ENCODE data around the gene CDC42EP2. TPM values are rescaled to one million over a fixed set of nuclear protein-coding genes. Genes with fewer than 3 reads are reported as not detected.
A peak's percentile ranks its signal among the peaks of the same experiment; 100 is the strongest.

Gene CDC42EP2
- total RNA-seq, 2 donors from 2014 or later, result 1.4 to 2.3 TPM

DNA sequence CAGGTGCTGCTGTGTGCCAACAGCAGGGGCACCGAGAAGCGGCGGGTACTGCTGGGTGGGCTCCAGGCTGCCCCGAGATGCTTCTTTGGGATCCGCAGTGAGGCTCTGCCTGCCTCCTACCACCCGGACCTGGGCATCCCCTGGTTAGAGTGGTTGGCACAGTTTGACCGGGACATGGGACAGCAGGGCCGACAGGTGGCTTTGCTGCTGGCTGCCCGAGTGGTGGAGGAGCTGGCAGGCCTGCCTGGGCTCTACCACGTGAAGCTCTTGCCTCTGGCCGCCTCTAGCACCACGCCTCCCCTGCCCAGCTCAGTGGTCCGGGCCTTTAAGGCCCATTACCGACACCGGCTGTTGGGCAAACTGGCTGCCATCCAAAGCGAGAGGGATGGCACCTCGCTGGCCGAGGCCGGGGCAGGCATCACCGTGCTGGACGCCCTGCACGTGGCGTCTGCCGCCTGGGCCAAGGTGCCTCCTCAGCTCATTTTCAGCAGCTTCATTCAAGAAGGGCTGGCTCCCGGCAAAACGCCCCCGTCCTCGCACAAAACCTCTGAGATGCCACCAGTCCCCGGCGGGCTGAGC, 41.8 kb downstream of the CDC42EP2 start:
- Mint-ChIP-seq H3K4me1 (ENCODE audit: low read depth) (peaks cover 7% of the 10 kb centered on the region), H3K4me3 (peak overlapping the region; percentile 92 to 93), H3K27me3 (ENCODE audit: low read depth) (no peaks in the 10 kb centered on the region), H3K36me3 (ENCODE audit: insufficient read depth in 2 of 2) (peaks cover 0 to 3% of the 10 kb centered on the region in 2 donors), H3K27ac (no peak overlapping the region), H3K9me3 (no peaks in the 10 kb centered on the region)
- ATAC-seq (replicated peaks in 1 of 2) (no peak), DNase-seq (no peak)

DNA sequence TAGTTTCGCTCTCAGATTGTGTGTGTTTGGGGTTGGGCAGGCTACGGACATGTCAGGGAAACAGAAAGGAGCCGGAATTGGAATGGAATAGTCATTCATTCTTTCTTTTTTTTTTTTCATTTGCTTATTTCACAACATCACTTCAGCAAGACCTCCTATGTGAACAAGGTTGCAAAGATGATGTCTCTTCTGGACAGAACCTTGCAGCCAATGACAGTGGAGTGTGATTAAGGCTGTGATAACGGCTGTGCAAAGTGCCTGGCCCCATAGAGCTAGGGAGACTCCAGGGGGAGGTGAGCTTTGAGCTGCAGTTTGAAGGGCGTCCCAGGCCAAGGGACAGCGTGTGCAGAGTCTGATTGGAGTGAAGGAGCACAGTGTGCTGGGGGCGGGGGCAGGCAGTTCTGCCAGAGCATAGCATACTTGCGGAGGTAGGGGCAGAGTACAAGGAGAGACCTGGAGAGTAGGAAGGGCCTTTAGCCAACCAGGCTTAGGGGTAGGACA, 43.2 kb downstream of the CDC42EP2 start:
- no peaks in the 10 kb centered on the region for H3K9me3 Mint-ChIP-seq

DNA sequence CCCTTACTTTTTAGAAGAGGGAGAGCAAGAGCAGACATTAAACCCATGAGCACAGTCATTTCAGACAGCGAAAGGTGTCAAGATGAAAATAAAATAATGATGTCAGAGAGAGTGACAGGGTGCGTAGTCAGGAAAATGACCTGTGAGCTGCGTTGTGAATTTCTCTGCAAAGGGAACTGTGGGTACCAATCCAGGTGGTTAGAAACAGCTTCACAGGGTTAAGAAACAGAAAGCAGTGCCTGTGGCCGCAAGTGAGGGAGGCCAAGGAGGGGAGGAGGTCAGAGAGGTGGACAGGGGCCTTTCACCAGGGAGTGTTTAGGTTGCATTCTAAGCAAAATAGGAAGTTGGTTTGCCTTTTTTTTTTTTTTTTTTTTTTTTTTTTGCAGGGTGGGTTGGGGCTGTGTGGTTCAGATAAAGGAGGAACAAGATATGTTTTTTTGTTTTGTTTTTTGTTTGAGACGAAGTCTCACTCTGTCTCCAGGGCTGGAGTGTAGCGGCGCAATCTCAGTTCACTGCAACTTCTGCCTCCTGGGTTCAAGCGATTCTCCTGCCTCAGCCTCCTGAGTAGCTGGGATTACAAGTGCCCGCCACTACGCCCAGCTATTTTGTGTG, 47.8 kb downstream of the CDC42EP2 start:
- peaks cover 25% of the 10 kb centered on the region for H3K4me1 Mint-ChIP-seq (ENCODE audit: low read depth)

More for the DNA sequence above, 43.2 kb downstream of the CDC42EP2 start:
- H3K36me3 Mint-ChIP-seq (ENCODE audit: insufficient read depth in 2 of 2), result peaks cover 0 to 1% of the 10 kb centered on the region in 2 donors
- ATAC-seq (replicated peaks in 1 of 2) (no peak), DNase-seq (no peak)
- no peak overlapping the region for H3K27ac Mint-ChIP-seq
- no peak overlapping the region for H3K4me3 Mint-ChIP-seq
- H3K4me1 Mint-ChIP-seq (ENCODE audit: low read depth), result peaks cover 20% of the 10 kb centered on the region
- no peaks in the 10 kb centered on the region for H3K27me3 Mint-ChIP-seq (ENCODE audit: low read depth)

DNA sequence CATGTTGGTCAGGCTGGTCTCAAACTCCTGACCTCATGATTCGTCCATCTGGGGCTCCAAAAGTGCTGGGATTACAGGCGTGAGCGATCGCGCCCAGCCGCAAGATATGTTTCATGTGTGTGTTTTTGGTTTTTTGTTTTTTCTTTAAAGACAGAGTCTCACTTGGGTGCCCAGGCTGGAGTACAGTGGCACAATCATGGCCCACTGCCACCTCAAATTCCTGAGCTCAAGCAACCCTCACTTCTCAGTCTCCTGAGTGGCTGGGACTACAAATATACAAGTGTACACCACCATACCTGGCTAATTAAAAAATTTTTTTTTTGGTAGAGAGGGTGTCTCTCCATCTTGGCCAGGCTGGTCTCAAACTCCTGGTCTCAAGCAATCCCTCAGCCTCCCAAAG, 48.3 kb downstream of the CDC42EP2 start:
- H3K36me3 Mint-ChIP-seq (ENCODE audit: insufficient read depth in 2 of 2), result no peaks in the 10 kb centered on the region
- peak overlapping the region in 1 of 2 donors; percentile 73 for H3K4me3 Mint-ChIP-seq
- H3K27me3 Mint-ChIP-seq (ENCODE audit: low read depth), result no peaks in the 10 kb centered on the region
- ATAC-seq (replicated peaks in 1 of 2), result peak in 1 of 2 donors; percentile 23
- H3K4me1 Mint-ChIP-seq (ENCODE audit: low read depth), result peaks cover 25% of the 10 kb centered on the region
- no peaks in the 10 kb centered on the region for H3K9me3 Mint-ChIP-seq
- DNase-seq, result no peak
- H3K27ac Mint-ChIP-seq, result no peak overlapping the region

More for the DNA sequence above, 47.8 kb downstream of the CDC42EP2 start:
- no peak overlapping the region for H3K27ac Mint-ChIP-seq
- no peaks in the 10 kb centered on the region for H3K9me3 Mint-ChIP-seq
- peak; percentile 19 to 30 for DNase-seq
- no peaks in the 10 kb centered on the region for H3K36me3 Mint-ChIP-seq (ENCODE audit: insufficient read depth in 2 of 2)
- H3K4me3 Mint-ChIP-seq, result peak overlapping the region; percentile 33 to 73
- ATAC-seq (replicated peaks in 1 of 2), result peak; percentile 81 to 85
- no peaks in the 10 kb centered on the region for H3K27me3 Mint-ChIP-seq (ENCODE audit: low read depth)

DNA sequence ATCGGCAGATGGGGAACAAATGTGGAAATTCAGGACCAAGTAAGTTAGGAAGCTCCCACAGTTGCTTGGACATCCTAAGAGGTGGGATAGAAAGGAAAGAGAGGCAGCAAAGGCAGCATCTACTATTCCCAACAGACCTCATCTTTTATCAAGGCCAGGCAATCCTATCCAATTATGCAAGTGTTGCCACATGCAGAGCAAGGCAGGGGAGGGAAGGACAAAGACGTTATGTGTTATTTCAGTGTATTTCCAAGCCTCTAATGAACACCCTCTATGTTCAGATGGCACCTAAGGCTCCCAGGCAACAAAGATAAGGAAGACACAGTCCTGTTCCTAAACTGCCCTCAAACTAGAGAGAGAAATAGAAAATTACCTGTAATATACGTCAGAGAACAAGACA, 49.1 kb downstream of the CDC42EP2 start:
- no peaks in the 10 kb centered on the region for H3K27me3 Mint-ChIP-seq (ENCODE audit: low read depth)
- no peak overlapping the region for H3K4me3 Mint-ChIP-seq
- peaks cover 25% of the 10 kb centered on the region for H3K4me1 Mint-ChIP-seq (ENCODE audit: low read depth)
- H3K36me3 Mint-ChIP-seq (ENCODE audit: insufficient read depth in 2 of 2), result no peaks in the 10 kb centered on the region
- ATAC-seq (replicated peaks in 1 of 2), result no peak
- H3K9me3 Mint-ChIP-seq, result no peaks in the 10 kb centered on the region
- no peak for DNase-seq
- H3K27ac Mint-ChIP-seq, result no peak overlapping the region

DNA sequence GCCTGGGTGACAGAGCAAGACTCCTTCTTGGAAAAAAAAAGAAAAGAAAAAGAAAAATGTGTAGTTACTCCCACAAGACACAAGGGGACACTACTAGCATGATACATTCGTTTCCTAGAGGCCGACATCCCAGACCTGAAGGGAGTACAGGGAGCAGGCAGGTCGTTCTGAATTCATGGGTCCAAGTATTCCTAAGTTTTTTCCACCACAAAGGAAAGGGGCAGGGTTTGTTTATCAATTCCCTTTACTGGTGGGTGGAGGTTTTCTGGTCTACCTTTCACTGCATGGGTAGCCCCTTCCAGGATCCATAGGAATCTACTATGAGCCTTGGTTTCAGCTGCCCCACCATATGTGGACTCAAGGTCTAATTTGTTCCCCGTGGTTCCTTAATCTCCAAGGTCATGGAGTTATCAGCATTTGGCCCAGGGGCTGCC, 51.7 kb downstream of the CDC42EP2 start:
- Mint-ChIP-seq H3K36me3 (ENCODE audit: insufficient read depth in 2 of 2) (no peaks in the 10 kb centered on the region), H3K4me1 (ENCODE audit: low read depth) (peaks cover 25% of the 10 kb centered on the region), H3K9me3 (no peaks in the 10 kb centered on the region), H3K27ac (no peak overlapping the region), H3K4me3 (no peak overlapping the region), H3K27me3 (ENCODE audit: low read depth) (no peaks in the 10 kb centered on the region)
- peak in 1 of 2 donors; percentile 32 for DNase-seq
- peak; percentile 55 to 64 for ATAC-seq (replicated peaks in 1 of 2)

DNA sequence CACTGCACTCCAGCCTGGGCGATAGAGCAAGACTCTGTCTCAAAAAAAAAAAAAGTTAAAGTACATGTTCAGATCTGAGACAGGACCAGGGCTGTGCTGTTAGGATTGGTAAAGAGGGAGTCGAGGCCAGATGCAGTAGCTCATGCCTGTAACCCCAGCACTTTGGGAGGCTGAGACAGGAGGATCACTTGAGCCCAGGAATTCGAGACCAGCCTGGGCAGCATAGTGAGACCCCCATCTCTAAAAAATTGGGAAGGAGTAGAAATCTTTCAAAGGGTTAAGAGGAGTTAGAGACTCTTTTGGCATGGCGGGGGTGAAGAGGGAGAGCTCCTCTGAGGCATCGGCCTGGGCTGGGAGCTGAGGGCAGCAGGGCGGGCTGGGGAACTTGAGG, 56.0 kb downstream of the CDC42EP2 start:
- ATAC-seq (replicated peaks in 1 of 2) (no peak), DNase-seq (no peak)
- no peak overlapping the region for H3K4me3 Mint-ChIP-seq
- H3K27me3 Mint-ChIP-seq (ENCODE audit: low read depth), result no peaks in the 10 kb centered on the region
- peaks cover 11% of the 10 kb centered on the region for H3K4me1 Mint-ChIP-seq (ENCODE audit: low read depth)
- H3K27ac Mint-ChIP-seq, result no peak overlapping the region
- H3K36me3 Mint-ChIP-seq (ENCODE audit: insufficient read depth in 2 of 2), result no peaks in the 10 kb centered on the region
- no peaks in the 10 kb centered on the region for H3K9me3 Mint-ChIP-seq

Other genes starting within 250 kb of the CDC42EP2 start
- gene CDCA5, start 230.8 kb upstream of the CDC42EP2 start, total RNA-seq, result 100 to 1,000 TPM; 139 to 174 TPM
- gene ZFPL1, start 230.6 kb upstream of the CDC42EP2 start, total RNA-seq, result 10 to 100 TPM; 44.2 to 46.5 TPM
- gene VPS51, start 218.7 kb upstream of the CDC42EP2 start, total RNA-seq, result 100 to 1,000 TPM; 118 to 119 TPM
- 10 to 100 TPM; 22.8 to 26.8 TPM for gene TM7SF2, start 203.0 kb upstream of the CDC42EP2 start, total RNA-seq
- 10 to 100 TPM in 1 of 2 donors, 1 to 10 TPM in 1; 9.9 to 10.4 TPM for gene ZNHIT2, start 197.2 kb upstream of the CDC42EP2 start, total RNA-seq
- 1,000 to 10,000 TPM; 1,144 to 1,164 TPM for gene FAU, start 192.7 kb upstream of the CDC42EP2 start, total RNA-seq
- 10 to 100 TPM; 73.6 to 89.8 TPM for gene MRPL49, start 192.5 kb upstream of the CDC42EP2 start, total RNA-seq
- 10 to 100 TPM; 45.8 to 53.1 TPM for gene SYVN1, start 180.3 kb upstream of the CDC42EP2 start, total RNA-seq
- not detected for gene SPDYC, start 144.6 kb upstream of the CDC42EP2 start, total RNA-seq
- gene CAPN1, start 132.9 kb upstream of the CDC42EP2 start, total RNA-seq, result 100 to 1,000 TPM in 1 of 2 donors, 10 to 100 TPM in 1; 99.1 to 114 TPM
- 10 to 100 TPM; 54.2 to 67.0 TPM for gene POLA2, start 52.9 kb upstream of the CDC42EP2 start, total RNA-seq
- 100 to 1,000 TPM; 110 to 139 TPM for gene DPF2, start 19.0 kb downstream of the CDC42EP2 start, total RNA-seq
- gene TIGD3, start 39.9 kb downstream of the CDC42EP2 start, total RNA-seq, result 1 to 10 TPM; 1.3 to 1.8 TPM
- 10 to 100 TPM; 16.4 to 18.8 TPM for gene SLC25A45, start 67.8 kb downstream of the CDC42EP2 start, total RNA-seq
- gene FRMD8, start 71.8 kb downstream of the CDC42EP2 start, total RNA-seq, result 10 to 100 TPM; 43.5 to 47.2 TPM
- 1,000 to 10,000 TPM in 1 of 2 donors, 100 to 1,000 TPM in 1; 678 to 1,151 TPM for gene NEAT1, start 107.9 kb downstream of the CDC42EP2 start, total RNA-seq
- over 10,000 TPM in 1 of 2 donors, 1,000 to 10,000 TPM in 1; 8,391 to 13,279 TPM for gene MALAT1, start 184.2 kb downstream of the CDC42EP2 start, total RNA-seq
- 10 to 100 TPM; 77.9 to 83.4 TPM for gene SCYL1, start 210.2 kb downstream of the CDC42EP2 start, total RNA-seq
- 100 to 1,000 TPM; 106 TPM for gene LTBP3, start 243.5 kb downstream of the CDC42EP2 start, total RNA-seq

Measured in activated T-cell treated with anti-CD3 and anti-CD28 coated beads, Interleukin-2, amount 50 U/mL, for 72 hours (primary cell).